Erythroblast (primary cell): ENCODE measurements around the gene GYPC.

Experiments used
- GATA1 ChIP-seq: IDR thresholded peaks from 2 replicates; pipeline ENCODE4 v1.6.1; 2011; ENCODE audit warnings: low read depth, mild to moderate bottlenecking, control low read depth, low read length, moderate library complexity
- POLR2A ChIP-seq: IDR thresholded peaks from 2 replicates; pipeline ENCODE4 v1.6.1; 2011; ENCODE audit warnings: mild to moderate bottlenecking, low read length

GRCh38 chr2:126650994-126651393 lies 5.0 kb upstream of the GYPC start:
- TF ChIP-seq POLR2A (no peak), GATA1 (no peak)
